ENCODE data around the gene PLEK. TPM values are rescaled to one million over a fixed set of nuclear protein-coding genes. Genes with fewer than 3 reads are reported as not detected.
"Not testable (repeated sequence)": the region's sequence is repeated elsewhere in the genome, so short reads cannot be mapped to it uniquely, and the experiment has no call there.

Gene PLEK
- total RNA-seq, 1 donor from 2014 or later: 4.1 TPM

DNA sequence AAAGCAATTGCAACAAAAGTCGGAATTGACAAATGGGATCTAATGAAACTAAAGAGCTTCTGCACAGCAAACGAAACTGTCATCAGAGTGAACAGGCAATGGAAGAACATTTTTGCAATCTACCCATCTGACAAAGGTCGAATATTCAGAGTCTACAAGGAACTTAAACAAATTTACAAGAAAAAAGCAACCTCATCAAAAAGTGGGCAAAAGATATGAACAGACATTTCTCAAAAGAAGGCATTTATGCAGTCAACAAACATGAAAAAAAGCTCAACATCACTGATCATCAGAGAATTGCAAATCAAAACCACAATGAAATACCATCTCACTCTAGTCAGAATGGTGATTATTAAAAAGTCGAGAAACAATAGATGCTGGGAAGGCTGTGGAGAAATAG, 16.0 kb upstream of the PLEK start:
- intact Hi-C loops (cut with micrococcal nuclease); DNase-seq; ATAC-seq: not testable (repeated sequence)

DNA sequence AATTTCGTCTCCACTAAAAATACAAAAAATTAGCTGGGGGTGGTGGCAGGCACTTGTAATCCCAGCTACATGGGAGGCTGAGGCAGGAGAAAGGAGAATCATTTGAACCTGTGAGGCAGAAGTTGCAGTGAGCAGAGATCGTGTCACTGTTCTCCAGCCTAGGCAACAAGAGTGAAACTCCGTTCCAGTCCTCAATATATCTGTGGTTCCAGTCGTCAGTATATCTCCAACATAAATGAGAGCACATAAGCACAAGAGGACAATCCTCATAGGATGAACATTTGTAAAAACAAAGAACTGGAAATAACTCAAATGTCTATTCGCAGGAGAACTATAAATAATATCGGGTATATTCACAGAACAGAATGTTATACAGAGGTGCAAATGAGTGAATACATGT, 13.1 kb upstream of the PLEK start:
- intact Hi-C loops (cut with micrococcal nuclease): no loop called here
- ATAC-seq (no peak), DNase-seq (no peak)

DNA sequence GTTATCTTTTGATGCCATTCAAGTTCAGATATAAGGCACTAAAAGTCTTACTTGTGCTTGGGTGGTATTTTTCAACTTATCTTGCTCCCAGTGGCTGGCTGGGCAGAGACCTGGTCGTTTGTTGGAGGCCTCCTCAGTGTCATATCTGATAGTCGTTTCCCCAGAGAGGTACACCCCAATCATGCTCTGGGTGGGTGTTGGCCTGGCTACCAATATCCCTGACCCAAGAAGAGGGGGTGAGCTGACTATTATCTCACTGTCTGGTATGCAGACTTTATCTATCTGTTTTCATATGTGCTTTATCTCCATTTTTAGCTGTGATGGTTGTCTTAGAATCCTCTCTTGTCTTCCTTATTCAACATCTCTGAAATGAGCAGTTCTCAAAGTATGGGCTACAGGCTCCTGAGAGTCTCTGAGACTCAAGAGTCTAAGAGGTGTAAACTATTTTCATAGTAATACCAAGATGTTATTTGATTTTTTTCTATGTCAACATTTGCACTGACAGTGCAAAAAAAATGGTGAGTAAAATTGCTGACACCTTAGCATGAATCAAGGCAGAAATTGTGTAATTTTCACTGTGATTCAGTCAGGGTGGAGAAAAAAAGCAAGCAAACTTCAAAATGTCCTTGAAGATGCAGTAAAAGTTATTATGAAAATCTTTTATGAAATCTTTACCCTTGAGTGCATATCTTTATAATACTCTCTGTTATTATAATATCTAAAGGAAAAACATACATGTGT, 12.3 kb upstream of the PLEK start:
- intact Hi-C loops (cut with micrococcal nuclease): no loop called here

DNA sequence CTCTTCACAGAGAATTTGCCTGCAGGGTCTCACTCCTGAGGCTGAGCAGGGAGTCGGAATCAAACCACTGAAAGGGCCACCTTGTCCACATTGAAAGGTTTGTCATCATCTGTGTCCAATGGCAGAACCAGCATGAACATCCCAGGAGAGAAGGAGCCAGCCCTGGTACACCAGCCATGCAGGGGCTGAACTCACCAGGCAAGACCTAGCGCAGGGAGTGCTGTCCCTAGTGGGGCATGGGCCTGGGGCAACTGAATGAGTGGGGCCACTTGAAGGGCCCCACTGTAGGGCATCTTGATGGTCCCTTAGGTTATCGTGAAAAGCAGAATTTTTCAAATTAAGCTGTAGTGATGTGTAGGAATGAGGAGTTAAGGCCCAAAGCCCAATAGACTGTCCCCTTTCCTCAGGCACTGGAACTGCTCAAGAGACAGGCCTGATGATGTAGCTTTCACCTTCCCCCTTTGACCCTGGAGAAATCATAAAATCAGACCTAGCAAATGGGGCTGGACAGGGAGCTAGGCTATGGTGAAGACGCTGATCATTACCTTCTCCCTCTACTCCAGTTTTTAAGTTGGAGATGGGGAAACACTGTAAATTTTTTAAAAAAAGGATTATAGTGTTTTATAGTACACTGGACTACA, 8.4 kb upstream of the PLEK start:
- DNase-seq (no peak), ATAC-seq (no peak)
- intact Hi-C loops (cut with micrococcal nuclease): no loop called here

More for the DNA sequence above, 12.3 kb upstream of the PLEK start:
- DNase-seq: no peak
- no peak for ATAC-seq

DNA sequence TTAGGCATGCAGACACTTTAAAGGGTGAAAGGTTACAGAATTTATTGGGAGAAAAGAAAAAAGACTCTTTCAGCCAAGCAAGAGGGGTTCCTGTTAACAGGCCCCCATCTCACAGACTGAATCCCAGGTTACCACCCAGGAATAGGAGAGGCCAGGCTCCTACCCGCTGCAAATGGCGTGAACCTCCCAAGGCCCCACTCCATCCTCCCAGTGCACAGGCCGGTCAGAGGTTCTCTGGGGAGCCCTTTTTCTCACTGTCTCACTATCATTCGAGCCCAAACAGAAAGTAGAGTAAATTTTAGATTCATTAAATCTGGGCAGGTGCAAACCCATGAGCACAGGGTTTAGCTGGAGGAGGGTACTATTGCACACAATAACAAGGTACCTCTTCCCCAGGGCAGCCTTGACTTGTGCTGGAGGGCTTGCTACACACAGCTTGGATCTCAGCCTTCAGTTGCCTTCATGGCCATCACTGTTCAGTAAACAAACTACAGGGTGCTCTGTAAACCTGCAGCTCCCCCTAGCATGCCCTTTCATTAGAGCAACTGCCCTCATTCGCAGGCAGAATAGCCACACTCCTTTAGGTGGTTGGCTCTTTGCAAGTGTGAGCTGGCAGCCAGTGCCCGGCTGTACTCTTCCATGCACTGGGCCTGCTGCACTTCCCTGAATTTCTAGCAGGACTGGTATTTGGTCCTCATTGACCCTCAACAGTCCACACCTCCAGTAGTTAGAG, 7.3 kb upstream of the PLEK start:
- intact Hi-C loops (cut with micrococcal nuclease): no loop called here
- ATAC-seq: peak; percentile 90
- peak; percentile 47 for DNase-seq

DNA sequence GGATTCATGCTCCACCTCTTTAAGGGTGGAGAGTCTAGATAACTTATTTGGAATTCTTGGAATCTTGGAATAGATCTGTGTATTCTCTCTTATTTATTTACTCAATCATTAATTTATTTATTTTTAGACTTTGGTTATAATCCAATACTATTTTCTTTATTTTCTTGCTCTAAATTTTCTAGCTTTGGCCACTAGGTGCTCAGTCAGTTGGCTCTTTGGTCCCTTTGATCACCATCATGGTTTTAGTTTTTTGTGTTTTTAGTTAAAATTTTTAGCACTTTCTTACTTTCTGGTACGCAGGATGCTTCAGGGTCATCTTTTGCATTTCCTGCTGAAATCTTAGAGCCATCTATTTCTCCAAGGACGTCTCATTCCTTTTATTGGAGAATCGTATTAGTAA, 5.2 kb upstream of the PLEK start:
- intact Hi-C loops (cut with micrococcal nuclease): loop anchor here (5.0 kb wide), 1 partner anchor 82 kb away; no protein-coding TSS in a partner anchor
- ATAC-seq (no peak), DNase-seq (no peak)

DNA sequence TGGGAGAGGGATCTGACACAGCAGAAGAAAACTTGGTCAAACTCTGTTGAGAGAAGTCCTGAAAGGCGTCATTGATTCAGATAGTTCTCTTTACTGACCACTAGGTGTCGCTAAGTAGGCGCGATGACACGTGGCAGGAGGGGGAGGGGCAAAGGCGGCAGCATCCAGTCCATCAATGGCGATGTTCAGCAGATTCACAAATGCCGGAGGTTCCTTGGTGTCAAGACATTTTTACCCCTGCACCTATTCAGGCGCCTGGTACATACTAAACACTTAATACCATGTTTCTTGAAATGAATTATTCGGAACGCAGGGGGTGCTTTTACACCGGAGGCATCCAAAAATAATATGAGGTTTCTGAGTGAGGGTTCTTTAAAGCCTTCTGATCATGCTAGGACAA, 3.0 kb upstream of the PLEK start:
- intact Hi-C loops (cut with micrococcal nuclease): loop anchor here (5.0 kb wide), 1 partner anchor 80 kb away; no protein-coding TSS in a partner anchor
- peak; percentile 87 for DNase-seq
- ATAC-seq: peak; percentile 77

DNA sequence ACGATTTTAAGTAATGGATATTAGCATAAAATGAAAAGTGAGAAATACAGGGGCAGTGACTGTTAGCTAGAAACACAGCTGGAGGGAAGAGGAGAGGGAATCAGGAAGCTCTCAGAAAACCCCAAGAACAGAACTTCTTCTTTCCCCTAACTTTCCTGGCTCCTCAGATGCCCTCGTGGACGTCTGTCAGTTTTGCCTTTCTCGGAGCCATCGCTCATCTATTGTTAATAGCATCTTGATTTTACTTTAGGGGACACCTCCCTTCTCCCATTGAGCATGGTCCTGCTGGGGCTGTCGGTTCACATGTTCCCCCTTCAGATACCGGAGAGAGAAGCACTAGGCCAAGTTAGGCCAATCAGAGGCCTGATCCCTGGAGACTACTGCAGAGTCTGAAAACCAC, 2.3 kb upstream of the PLEK start:
- DNase-seq: no peak
- ATAC-seq: no peak
- intact Hi-C loops (cut with micrococcal nuclease): loop anchor here (5.0 kb wide), 1 partner anchor 80 kb away; no protein-coding TSS in a partner anchor

DNA sequence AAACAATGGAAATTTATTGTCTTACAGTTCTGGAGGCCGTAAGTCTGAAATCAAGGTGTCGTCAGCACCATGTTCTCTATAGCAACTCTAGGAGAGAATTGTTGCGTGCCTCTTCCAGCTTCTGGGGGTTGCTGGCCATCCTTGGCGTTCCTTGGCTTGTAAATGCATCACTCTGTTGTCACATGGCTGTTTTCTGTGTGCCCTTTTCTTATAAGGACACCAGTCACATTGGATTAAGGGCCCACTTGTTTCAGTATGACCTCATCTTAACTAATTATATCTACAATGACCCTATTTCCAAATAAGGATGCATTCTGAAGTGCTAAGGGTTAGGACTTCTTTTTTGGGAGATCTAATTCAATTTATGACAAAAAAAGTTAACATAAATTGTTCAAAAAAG, 1.4 kb upstream of the PLEK start:
- ATAC-seq (no peak), DNase-seq (no peak)
- intact Hi-C loops (cut with micrococcal nuclease): loop anchor here (5.0 kb wide), 1 partner anchor 79 kb away; no protein-coding TSS in a partner anchor

DNA sequence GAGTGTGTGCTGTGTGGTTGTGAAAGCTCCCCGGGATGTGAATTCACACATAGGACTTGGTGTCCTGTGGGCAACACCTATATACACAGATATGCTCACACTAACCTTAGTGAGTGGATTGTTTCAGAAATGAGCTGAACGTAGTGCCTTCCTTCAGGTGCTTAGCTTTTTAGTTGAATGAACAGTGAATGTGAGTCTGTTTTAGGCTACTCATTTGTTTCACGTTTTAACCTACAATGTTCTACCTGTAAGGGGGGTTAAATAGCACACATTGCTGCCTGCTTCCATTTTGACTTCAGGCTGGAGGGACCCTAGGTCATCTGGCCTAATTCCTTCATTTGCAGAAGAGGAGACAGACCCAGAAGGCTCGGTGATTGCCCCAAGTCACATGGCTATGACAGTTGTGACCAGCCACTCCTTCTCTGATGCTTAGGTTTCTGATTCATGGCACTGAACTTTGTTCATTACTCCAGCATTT, 1.0 kb downstream of the PLEK start:
- DNase-seq (no peak), ATAC-seq (peak; percentile 44)
- intact Hi-C loops (cut with micrococcal nuclease): no loop called here

DNA sequence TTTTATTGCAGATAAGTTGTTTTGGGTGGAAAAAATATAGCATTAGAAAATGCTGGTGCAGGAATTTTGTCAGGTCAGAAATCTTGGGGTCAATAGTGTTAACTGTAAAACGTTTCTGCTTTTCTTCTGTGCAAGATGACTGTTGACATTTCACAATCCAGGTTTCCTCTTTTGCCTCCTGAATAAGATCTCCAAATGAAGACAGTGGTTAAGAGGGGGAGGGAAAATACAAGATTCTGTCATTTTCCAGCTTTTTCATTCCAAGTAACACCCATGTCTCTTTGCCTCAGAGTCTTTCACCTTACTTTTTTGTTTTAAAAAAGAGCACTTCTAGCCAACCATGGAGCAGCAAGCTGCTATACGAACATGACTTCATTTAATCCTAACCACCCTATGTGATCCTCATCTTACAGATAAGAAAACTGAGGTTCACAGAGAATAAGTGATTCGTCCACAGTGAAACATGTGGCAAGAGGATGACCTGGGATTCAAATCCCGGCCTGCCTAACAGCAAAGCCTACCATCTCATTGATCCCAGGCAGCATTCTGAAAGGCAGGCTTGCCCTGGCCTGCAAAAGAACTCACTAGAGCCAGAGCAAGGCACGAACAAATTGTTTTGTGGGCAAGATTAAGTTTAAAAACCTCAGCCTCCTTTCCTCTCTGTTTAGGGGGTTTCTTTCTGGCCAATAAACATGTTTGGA, 3.0 kb downstream of the PLEK start:
- ATAC-seq: no peak
- no peak for DNase-seq
- intact Hi-C loops (cut with micrococcal nuclease): no loop called here

DNA sequence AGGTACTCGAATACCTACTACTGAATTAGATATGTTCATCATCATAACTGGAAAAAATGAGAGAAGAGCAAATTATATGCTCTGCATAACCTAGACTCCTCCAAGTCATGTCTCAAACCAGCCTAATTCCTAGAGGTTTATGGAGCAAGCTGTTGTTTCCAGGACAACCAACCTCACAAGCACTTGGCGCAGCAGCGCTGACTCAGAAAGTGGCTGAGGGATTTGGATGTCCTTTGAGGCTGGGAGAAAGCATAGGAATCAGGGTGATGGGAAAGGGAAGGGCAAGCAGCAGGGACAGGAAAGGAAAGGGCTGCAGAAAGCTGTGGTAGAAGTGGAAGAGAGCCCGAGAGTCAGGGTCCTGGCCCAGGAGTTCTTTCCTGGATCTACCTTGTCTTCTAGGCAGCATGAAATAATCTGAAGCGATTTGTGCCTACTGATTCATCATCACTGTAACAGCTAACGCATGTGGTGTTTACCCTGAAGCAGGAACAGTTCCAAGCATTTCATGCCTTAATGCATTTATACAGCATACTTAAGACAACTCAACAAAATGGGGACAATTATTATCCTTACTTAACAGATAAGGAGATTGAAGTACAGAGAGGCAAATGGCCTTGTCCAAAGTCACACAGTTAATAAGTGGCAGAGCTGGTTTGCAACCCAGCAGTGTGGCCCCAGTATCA, 3.7 kb downstream of the PLEK start:
- no peak for ATAC-seq
- intact Hi-C loops (cut with micrococcal nuclease): no loop called here

DNA sequence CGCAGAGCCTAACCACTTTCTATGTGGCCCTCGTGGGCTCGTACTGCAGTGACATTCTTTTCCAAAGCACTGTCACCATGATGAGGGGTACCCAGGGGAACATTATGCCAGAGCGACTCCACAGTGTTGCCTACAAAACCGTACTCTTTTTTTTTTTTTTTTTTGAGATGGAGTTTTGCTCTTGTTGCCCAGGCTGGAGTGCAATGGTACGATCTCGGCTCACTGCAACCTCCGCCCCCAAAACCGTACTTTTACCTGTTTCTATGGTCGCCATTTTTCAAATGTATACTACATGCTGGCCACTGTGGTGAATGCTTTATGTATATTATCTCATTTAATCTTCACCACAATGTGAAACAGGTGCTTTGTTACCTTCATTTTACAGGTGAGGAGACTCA, 4.3 kb downstream of the PLEK start:
- ATAC-seq (no peak), DNase-seq (no peak)
- intact Hi-C loops (cut with micrococcal nuclease): no loop called here

More for the DNA sequence above, 3.7 kb downstream of the PLEK start:
- no peak for DNase-seq

DNA sequence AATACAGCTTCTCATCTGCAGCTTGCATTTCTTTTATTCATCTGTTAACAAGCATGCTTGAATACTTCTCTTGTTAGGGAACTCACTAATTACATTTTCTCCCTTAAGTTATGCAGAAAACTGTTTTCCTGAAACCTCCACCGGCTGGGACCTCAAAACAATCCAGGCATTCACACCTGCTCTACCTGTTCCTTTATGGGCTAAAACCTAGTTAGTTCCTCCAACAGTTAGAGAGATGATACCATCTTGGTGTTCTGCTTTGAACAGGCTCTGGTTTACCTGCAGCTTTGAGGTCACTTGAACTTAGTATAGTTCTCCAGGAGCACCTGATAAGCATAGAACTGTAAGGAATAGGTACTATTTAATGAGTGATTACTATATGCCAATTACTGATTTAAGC, 6.1 kb downstream of the PLEK start:
- intact Hi-C loops (cut with micrococcal nuclease): no loop called here
- ATAC-seq (no peak), DNase-seq (no peak)

DNA sequence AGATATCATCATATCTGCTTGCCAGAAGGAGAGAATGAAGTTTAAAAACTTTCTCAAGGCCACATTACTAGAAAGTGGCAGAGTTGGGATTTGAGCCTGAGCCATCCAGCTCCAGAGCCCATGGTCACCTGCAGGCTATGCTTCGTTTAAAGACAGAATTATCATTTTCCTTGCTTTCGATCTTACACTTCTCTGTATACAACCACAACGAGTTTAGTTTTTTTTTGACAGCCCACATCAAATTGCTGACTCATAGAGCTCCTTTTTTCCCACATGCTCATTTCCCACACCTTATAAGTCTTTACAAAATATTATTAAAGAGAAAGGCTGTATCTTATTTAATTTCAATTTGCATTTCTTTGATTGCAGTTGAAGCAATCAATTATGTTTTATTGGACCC, 6.5 kb downstream of the PLEK start:
- DNase-seq: no peak
- intact Hi-C loops (cut with micrococcal nuclease): no loop called here
- no peak for ATAC-seq

DNA sequence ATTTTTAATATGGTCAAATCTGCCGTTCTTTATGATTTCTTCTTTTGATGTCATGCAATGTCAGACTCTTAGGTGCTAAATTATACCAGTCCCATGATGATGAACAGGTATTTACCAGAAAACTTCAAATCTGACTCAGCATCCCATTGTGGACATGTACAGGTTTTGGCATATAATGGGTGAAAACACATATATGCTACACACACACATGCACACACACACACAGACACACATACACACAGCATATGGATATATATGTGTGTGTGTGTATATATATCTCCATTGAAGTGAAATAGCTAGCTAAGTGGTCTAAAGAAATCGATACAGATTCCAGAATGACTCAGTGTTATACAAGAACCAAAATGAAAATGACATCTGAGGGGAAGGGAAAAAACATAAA, 7.4 kb downstream of the PLEK start:
- intact Hi-C loops (cut with micrococcal nuclease): no loop called here
- no peak for DNase-seq
- no peak for ATAC-seq

DNA sequence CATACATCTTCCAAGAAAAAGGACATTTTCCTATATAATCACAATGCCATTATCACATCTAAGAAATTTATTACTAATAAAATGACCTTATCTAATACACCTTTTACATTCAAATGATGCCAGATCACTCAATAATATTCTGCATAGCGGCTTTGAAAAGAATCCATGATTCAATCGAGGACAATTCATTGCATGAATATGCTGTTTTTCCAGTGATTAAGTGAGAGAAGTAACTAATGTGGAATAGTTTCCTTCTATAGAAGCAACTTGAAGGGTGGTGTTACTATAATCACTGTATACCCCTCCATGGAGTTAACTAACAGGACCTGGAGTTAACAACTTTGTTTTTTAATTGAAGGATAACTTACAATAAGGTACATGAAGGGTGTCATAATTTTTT, 9.1 kb downstream of the PLEK start:
- DNase-seq (no peak), ATAC-seq (no peak)
- intact Hi-C loops (cut with micrococcal nuclease): no loop called here

DNA sequence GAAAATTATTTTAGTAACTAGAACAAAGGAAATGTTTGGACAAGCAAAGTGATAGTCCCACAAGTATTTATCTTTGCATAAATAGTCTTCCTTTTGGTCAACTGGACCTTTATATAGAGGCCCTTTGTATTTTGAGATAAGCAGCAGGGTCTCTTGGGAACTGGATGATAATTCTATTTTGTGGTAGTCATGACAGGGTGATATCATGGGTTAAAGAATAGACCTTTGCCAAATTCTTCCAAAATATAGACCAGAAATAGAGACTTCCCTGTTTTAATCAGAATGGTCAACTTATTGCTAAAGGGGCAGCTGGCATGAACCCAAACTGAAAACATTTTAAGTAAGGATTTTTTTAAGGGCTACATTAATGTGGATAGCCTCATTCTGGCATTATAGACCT, 10.5 kb downstream of the PLEK start:
- intact Hi-C loops (cut with micrococcal nuclease): no loop called here
- no peak for ATAC-seq
- DNase-seq: no peak

All from left ventricle myocardium superior (tissue), 1 donor.